ENCODE results near the gene LENG8. TPM values are rescaled to one million over a fixed set of nuclear protein-coding genes. Genes with fewer than 3 reads are reported as not detected.

LENG8 gene
- total and polyA plus RNA-seq, 2 experiments from 2014 or later: 42.1 to 74.3 TPM

DNA sequence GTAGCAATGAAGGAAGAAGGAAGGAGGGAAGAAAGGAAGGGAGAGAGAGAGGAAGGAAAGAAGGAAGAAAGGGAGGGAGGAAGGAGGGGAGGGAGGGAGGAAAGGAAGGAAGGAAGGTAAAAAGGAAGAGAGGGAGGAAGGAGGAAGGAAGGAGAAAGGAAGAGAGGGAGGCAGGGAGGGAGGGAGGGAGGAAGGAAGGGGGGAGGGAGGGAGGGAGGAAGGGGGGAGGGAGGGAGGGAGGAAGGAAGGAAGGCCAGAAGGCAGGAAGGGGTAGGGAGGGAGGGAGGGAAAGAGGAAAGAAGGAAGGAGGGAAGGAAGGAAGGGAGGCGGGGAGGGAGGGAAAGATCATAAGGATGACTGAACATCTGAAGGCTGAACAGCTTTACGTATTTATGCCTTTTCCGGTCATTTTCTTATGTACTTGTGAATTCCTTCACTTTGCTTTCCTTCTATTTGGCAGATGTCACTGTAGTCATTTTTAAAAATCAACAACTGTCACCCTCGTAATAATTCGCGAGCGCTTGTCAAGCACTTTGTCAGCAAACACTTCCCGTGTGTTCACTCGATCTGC is 40.5 kb upstream of the LENG8 start (continued):
- TF ChIP-seq, protein P1, sequence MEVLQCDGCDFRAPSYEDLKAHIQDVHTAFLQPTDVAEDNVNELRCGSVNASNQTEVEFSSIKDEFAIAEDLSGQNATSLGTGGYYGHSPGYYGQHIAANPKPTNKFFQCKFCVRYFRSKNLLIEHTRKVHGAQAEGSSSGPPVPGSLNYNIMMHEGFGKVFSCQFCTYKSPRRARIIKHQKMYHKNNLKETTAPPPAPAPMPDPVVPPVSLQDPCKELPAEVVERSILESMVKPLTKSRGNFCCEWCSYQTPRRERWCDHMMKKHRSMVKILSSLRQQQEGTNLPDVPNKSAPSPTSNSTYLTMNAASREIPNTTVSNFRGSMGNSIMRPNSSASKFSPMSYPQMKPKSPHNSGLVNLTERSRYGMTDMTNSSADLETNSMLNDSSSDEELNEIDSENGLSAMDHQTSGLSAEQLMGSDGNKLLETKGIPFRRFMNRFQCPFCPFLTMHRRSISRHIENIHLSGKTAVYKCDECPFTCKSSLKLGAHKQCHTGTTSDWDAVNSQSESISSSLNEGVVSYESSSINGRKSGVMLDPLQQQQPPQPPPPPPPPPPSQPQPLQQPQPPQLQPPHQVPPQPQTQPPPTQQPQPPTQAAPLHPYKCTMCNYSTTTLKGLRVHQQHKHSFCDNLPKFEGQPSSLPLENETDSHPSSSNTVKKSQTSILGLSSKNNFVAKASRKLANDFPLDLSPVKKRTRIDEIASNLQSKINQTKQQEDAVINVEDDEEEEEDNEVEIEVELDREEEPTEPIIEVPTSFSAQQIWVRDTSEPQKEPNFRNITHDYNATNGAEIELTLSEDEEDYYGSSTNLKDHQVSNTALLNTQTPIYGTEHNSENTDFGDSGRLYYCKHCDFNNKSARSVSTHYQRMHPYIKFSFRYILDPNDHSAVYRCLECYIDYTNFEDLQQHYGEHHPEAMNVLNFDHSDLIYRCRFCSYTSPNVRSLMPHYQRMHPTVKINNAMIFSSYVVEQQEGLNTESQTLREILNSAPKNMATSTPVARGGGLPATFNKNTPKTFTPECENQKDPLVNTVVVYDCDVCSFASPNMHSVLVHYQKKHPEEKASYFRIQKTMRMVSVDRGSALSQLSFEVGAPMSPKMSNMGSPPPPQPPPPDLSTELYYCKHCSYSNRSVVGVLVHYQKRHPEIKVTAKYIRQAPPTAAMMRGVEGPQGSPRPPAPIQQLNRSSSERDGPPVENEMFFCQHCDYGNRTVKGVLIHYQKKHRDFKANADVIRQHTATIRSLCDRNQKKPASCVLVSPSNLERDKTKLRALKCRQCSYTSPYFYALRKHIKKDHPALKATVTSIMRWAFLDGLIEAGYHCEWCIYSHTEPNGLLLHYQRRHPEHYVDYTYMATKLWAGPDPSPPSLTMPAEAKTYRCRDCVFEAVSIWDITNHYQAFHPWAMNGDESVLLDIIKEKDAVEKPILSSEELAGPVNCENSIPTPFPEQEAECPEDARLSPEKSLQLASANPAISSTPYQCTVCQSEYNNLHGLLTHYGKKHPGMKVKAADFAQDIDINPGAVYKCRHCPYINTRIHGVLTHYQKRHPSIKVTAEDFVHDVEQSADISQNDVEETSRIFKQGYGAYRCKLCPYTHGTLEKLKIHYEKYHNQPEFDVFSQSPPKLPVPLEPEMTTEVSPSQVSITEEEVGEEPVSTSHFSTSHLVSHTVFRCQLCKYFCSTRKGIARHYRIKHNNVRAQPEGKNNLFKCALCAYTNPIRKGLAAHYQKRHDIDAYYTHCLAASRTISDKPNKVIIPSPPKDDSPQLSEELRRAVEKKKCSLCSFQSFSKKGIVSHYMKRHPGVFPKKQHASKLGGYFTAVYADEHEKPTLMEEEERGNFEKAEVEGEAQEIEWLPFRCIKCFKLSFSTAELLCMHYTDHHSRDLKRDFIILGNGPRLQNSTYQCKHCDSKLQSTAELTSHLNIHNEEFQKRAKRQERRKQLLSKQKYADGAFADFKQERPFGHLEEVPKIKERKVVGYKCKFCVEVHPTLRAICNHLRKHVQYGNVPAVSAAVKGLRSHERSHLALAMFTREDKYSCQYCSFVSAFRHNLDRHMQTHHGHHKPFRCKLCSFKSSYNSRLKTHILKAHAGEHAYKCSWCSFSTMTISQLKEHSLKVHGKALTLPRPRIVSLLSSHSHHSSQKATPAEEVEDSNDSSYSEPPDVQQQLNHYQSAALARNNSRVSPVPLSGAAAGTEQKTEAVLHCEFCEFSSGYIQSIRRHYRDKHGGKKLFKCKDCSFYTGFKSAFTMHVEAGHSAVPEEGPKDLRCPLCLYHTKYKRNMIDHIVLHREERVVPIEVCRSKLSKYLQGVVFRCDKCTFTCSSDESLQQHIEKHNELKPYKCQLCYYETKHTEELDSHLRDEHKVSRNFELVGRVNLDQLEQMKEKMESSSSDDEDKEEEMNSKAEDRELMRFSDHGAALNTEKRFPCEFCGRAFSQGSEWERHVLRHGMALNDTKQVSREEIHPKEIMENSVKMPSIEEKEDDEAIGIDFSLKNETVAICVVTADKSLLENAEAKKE (CRISPR knock-in tag; IDR thresholded peaks at IDR 0.05): no peak

- peaks cover 44% of the 10 kb centered on the region for H3K9me3 Mint-ChIP-seq
- Histone ChIP-seq H3K36me3 (ENCODE audit: insufficient read depth) (no peaks in the 10 kb centered on the region), H2AFZ (no peak overlapping the region), H4K20me1 (replicated peaks; ENCODE audit: insufficient read depth) (no peaks in the 10 kb centered on the region), H3K27ac (ENCODE audit: low read depth) (no peak overlapping the region), H3K9me2 (ENCODE audit: insufficient read depth) (no peaks in the 10 kb centered on the region), H3F3A (replicated peaks; ENCODE audit: low read depth) (0 out of 2 replicates have a peak, but pooled peaks cover 2% of the 10 kb centered on the region), H3K27me3 (ENCODE audit: insufficient read depth) (peaks cover 18% of the 10 kb centered on the region), H3K4me2 (no peak overlapping the region), H3K4me1 (ENCODE audit: insufficient read depth) (no peaks in the 10 kb centered on the region), H3K79me2 (replicated peaks; ENCODE audit: insufficient read depth) (no peaks in the 10 kb centered on the region), H3K4me3 (no peak overlapping the region)
- peaks cover 6% of the 10 kb centered on the region; the same call in 2 of the 3 replicates for H3K4me1 Mint-ChIP-seq
- no peak overlapping the region for H3K27ac Mint-ChIP-seq
- TF ChIP-seq ZNF114 (CRISPR knock-in tag; IDR thresholded peaks at IDR 0.05): no peak
- no peak for TF ChIP-seq REST (IDR thresholded peaks at IDR 0.05; ENCODE audit: unreplicated experiment)
- TF ChIP-seq JUNB (IDR thresholded peaks at IDR 0.05; ENCODE audit: unreplicated experiment): no peak
- TF ChIP-seq EZH2phosphoT487 (IDR thresholded peaks at IDR 0.05; ENCODE audit: unreplicated experiment): no peak
- TF ChIP-seq NANOG (IDR thresholded peaks at IDR 0.05; ENCODE audit: borderline replicate concordance): no peak
- no peak for TF ChIP-seq POLR2AphosphoS5 (IDR thresholded peaks at IDR 0.05; ENCODE audit: low read depth)
- TF ChIP-seq ETS1 (IDR thresholded peaks at IDR 0.05): no peak
- TF ChIP-seq ZNF331 (CRISPR knock-in tag; IDR thresholded peaks at IDR 0.05; ENCODE audit: low read depth): no peak
- TF ChIP-seq STAT1 (IDR thresholded peaks at IDR 0.05; ENCODE audit: unreplicated experiment): no peak
- no peak for TF ChIP-seq CREB1 (CRISPR knock-in tag; IDR thresholded peaks at IDR 0.05; ENCODE audit: low read depth)
- TF ChIP-seq, protein P2, sequence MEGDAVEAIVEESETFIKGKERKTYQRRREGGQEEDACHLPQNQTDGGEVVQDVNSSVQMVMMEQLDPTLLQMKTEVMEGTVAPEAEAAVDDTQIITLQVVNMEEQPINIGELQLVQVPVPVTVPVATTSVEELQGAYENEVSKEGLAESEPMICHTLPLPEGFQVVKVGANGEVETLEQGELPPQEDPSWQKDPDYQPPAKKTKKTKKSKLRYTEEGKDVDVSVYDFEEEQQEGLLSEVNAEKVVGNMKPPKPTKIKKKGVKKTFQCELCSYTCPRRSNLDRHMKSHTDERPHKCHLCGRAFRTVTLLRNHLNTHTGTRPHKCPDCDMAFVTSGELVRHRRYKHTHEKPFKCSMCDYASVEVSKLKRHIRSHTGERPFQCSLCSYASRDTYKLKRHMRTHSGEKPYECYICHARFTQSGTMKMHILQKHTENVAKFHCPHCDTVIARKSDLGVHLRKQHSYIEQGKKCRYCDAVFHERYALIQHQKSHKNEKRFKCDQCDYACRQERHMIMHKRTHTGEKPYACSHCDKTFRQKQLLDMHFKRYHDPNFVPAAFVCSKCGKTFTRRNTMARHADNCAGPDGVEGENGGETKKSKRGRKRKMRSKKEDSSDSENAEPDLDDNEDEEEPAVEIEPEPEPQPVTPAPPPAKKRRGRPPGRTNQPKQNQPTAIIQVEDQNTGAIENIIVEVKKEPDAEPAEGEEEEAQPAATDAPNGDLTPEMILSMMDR (conservative IDR thresholded peaks at IDR 0.05; ENCODE audit: low read depth in 2 of 2): no peak
- ATAC-seq: no peak
- peaks cover 18% of the 10 kb centered on the region for H3K36me3 Mint-ChIP-seq (ENCODE audit: low read depth)
- no peak for DNase-seq (ENCODE audit: low spot score)
- H3K4me3 Mint-ChIP-seq: no peak overlapping the region
- H3K27me3 Mint-ChIP-seq (ENCODE audit: insufficient read depth, low read depth, poor library complexity): peaks cover 37% of the 10 kb centered on the region
Measured at GRCh38 chr19:54411033-54411432, 38.0 kb upstream of the LENG8 start.

Measured in GM23338 (cell line).